ENCODE results near the gene KAZALD1.
"Not testable (repeated sequence)": the region's sequence is repeated elsewhere in the genome, so short reads cannot be mapped to it uniquely, and the experiment has no call there.

The KAZALD1 gene

DNA sequence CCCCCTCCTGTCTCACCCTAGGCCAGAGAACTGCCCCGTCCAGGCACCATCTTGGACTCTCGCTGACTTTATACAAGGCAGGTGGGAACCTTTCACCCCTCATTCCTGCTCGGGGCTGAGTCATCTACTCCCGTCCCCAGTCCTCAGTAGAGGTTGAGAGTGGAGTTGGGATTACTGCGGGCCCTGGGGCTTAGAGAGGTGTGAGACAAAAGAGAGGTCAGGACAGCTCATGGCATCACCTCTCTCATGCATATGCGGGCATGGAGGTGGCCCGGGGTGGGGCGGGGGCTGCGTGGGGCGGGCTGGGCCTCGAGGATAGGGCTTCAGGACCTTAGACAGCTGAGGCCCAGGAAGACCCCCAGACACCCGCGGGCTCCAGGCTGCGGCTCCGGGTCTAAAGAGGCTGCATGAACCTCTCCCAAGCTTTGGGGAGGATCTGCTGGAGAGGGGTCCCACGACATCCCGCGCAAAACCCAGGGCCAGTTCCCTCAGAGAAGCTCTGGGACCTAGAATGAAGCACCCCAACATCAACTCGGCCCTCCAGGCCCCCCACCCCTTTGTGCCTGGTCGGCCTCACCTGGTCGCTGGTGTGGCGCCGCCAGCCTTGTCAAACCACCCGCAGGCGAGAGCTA is 31.2 kb upstream of the KAZALD1 start:
- no peak for DNase-seq (ENCODE audit: low read depth in 2 of 2)

- DNase-seq (ENCODE audit: low read depth in 2 of 2), result peak; percentile 97 to 98
Observed at GRCh38 chr10:101031128-101031795, 30.5 kb upstream of the KAZALD1 start, which contains the start of the genes PDZD7 and SFXN3. TSS of gene PDZD7 (minus strand) at chr10:101031129. CDS start at chr10:101030219, 910 bp downstream. TSS of gene SFXN3 (plus strand) at chr10:101031234. CDS start at chr10:101034695, 3,461 bp downstream.

- peak; percentile 62 to 63 for DNase-seq (ENCODE audit: low read depth in 2 of 2)
Observed at GRCh38 chr10:101031796-101032636, 29.8 kb upstream of the KAZALD1 start.

GRCh38 chr10:101032637-101033224 is 29.1 kb upstream of the KAZALD1 start:
- DNase-seq (ENCODE audit: low read depth in 2 of 2), result peak; percentile 22 to 55

DNA sequence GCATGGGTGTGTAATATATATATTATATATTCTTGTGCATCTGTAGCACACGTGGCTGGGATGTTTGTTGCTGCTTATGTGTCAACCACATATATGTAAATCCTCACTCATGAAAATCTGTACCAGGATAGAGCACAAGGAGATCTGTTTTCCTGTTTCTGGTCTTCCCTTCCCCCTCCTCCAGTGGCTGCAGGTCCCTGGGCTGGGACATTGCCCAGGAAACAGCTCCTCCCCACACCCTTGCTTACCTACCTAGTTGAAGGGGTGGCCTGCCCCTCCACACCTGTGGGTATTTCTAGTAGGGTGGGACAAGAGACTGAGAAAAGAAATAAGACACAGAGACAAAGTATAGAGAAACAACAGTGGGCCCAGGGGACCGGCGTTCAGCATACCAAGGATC is 28.5 kb upstream of the KAZALD1 start:
- no peak for DNase-seq (ENCODE audit: low read depth in 2 of 2)

DNA sequence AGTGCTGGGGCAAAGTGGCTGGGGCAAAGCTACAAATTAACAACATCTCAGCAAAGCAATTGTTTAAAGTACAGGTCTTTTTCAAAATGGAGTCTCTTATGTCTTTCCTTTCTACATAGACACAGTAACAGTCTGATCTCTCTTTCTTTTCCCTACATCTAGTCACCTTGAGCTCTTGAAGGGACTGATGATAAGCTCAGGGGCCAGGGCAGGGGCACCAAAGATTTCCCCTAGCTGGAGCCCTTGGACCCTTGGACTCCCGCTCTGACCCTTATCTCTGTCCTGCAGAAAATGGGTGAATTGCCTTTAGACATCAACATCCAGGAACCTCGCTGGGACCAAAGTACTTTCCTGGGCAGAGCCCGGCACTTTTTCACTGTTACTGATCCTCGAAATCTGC is 27.4 kb upstream of the KAZALD1 start:
- not testable (repeated sequence) for DNase-seq (ENCODE audit: low read depth in 2 of 2)

DNA sequence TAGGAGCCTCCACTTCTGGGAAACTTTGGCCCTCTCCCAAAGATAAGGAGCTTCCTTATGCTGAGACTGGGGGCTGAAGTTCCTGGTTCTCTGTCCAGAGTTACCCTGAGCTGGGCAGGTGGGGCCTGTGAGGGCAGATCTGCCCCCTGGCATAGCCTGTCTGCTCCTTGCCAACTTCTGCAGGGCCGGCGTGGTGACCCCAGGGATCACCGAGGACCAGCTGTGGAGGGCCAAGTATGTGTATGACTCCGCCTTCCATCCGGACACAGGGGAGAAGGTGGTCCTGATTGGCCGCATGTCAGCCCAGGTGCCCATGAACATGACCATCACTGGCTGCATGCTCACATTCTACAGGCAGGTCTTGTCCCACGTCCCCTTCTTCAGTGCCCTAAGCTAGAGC is 26.5 kb upstream of the KAZALD1 start:
- DNase-seq (ENCODE audit: low read depth in 2 of 2), result no peak

- no peak for DNase-seq (ENCODE audit: low read depth in 2 of 2)
Observed at GRCh38 chr10:101035916-101036702, 25.7 kb upstream of the KAZALD1 start.

GRCh38 chr10:101036726-101037125 is 25.1 kb upstream of the KAZALD1 start:
- no peak for DNase-seq (ENCODE audit: low read depth in 2 of 2)

DNA sequence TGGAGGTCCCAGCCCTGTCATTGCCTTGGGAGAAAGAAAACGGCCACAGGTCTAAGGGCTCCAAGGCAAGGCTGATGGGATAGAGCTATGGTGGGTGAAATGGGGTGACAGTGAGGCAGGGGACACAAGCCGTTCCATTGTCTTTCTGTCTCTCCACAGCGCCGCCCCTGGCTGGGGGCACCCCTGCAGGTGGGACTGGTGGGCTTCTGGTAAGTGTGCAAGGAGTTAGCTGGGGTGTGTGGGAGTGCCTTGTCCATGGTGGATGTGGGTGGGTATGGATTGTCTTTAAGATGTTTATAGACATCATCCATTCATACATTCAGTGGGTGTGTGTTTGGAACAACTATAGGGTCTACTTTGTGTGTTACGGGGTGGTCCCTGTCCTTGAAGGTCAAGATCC is 23.3 kb upstream of the KAZALD1 start:
- no peak for DNase-seq (ENCODE audit: low read depth in 2 of 2)

- no peak for DNase-seq (ENCODE audit: low read depth in 2 of 2)
Observed at GRCh38 chr10:101040061-101040460, 21.7 kb upstream of the KAZALD1 start.

DNA sequence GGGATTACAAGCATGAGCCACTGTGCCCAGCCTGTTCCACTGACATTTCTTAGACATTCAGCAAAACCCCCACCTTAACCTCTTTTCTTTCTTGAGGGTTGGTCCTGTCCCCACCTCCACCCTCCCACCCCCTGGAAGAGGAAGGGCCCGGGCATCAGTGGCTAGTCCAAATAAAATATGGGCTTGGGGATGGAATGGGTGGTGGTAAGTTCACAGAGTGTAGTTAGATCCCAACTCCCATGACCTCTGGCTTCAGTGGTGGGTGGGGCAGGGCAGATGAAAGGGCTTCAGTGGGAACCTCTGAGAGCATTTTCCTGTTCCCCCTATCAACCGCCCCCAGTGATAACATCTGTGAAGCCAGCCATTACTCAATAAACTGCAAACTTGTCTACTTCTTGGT is 20.9 kb upstream of the KAZALD1 start:
- no peak for DNase-seq (ENCODE audit: low read depth in 2 of 2)

- peak; percentile 46 to 60 for DNase-seq (ENCODE audit: low read depth in 2 of 2)
Observed at GRCh38 chr10:101041252-101041761, 20.5 kb upstream of the KAZALD1 start.

DNA sequence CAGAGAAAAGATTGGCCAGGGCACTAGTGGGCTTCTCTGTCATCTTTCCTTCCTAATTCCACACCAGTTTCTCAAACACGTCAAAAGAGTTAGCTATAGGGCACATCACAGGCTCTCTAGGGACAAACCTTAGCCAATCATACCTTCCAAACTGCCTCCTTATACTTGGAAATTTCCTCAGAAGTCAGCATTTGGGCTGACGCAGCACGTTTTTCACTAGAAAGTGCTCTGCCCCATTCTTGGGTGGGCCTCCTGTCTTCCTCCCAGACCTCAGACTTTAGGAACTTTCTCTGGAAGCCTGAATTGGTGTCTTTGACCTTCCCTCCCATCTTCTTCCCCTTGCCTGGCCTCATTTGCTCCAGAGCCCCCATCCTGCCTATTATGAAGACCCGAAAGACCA is 19.7 kb upstream of the KAZALD1 start:
- DNase-seq (ENCODE audit: low read depth in 2 of 2), result no peak

- DNase-seq (ENCODE audit: low read depth in 2 of 2), result peak; percentile 86 to 91
Observed at GRCh38 chr10:101042667-101043362, 19.0 kb upstream of the KAZALD1 start.

DNA sequence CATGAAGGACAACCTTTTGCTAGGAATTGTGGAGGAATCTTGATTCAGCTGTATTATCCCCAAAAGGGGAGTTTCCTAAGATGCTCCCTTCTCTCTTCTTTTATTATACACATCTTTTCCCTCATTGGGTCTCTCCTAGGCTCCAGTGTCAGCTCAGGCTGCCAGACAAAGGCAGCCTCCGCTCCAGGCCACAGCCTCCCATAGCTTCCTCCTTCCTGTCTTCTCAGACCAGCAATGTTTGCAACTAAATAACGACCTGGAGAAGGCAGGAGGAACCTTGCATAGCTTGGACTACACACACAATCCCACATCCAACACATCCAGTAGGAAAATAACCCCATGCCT is 18.5 kb upstream of the KAZALD1 start:
- DNase-seq (ENCODE audit: low read depth in 2 of 2), result no peak

- no peak for DNase-seq (ENCODE audit: low read depth in 2 of 2)
Observed at GRCh38 chr10:101044117-101044516, 17.7 kb upstream of the KAZALD1 start.

DNA sequence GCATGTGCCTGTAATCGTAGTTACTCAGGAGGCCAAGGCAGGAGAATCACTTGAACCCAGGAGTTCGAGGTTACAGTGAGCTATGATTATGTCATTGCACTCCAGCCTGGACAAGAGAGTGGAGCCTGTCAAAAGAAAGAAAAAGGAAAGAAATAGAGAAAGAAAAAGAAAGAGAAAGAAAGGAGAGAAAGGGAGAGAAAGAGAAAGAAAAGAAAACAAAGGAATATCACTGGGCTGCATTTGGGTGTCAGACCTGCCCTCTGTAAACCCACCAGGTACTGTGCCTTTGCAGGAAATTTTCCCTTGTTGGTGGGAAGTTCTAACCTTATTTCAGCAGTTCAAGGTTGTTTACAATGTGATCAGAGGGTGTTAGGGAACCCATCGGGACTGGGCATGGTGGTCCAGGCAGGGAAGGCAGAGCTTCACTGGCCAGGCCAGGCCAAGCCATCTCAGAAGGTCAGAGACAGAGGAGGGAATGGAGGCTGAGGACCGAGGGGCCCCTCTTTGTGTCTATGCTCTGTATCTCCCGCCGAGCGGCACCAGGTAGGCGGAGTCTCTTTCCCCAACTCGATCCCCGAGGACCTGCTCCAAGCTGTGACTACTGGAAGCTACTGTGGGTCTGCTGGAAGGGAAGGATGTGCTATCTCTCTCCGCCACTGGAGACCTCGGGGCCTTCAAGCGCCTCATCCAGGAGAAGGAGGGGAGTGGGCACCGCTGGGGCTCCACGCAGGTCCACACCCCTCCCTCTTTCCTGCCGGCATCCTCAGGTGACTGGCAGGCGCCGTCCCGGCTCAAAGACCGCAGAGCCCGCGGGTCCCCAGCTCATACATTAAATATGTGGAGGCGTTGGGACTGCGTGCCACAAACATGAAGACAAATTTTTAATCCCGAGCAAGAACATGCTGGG is 15.2 kb upstream of the KAZALD1 start:
- DNase-seq (ENCODE audit: low read depth in 2 of 2), result no peak

DNA sequence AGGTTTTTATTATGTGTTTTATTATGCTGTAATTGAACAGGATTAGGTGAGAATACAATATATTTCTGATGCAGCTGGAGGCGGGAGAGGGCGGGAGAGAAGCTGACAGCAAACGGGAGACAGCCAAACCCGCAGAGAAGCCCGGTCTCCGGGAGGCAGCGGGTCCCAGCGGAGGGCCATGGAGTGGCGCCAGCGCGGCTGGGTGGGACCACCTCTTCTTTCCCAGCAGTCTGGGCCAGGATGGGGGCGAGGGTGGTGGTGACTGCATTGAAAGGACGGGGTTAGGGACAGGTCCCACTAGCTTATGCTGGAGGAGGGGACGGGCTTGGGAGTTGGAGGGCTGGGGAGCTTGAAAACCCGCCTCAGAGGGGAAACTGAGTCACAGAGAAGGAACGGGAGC is 14.5 kb upstream of the KAZALD1 start:
- no peak for DNase-seq (ENCODE audit: low read depth in 2 of 2)

Measured in stimulated activated CD4-positive, alpha-beta T cell treated with anti-CD3 and anti-CD28 coated beads, Interleukin-4, amount 100 ng/mL, for 48 hours (primary cell).